Hepatocyte (in vitro differentiated cells): ENCODE measurements around the gene CWC15. TPM values are rescaled to one million over a fixed set of nuclear protein-coding genes. Genes with fewer than 3 reads are reported as not detected.
"Not testable (repeated sequence)": the region's sequence is repeated elsewhere in the genome, so short reads cannot be mapped to it uniquely, and the experiment has no call there.

Experiments used
- DNase-seq: peaks from one replicate; pipeline ENCODE4 v3.0.0-alpha.2; 2016; ENCODE audit warnings: low spot score
- H2AFZ ChIP-seq: fragments of 200-600 bp; sonication (generic); 2 replicates; pipeline ENCODE4 v1.6.0; 2016; ENCODE audit warnings: antibody characterized with exemption, mild to moderate bottlenecking
- H3K27ac ChIP-seq: fragments of 200-600 bp; sonication (generic); 2 replicates; pipeline ENCODE4 v1.5.1; 2016; ENCODE audit warnings: mild to moderate bottlenecking
- H3K27me3 ChIP-seq: fragments of 200-600 bp; sonication (generic); 2 replicates; pipeline ENCODE4 v1.6.1; 2016
- H3K36me3 ChIP-seq: fragments of 200-600 bp; sonication (generic); replicated peaks from 2 replicates; pipeline ENCODE4 v1.5.1; 2016; ENCODE audit warnings: low read depth; ENCODE audit not compliant: insufficient read depth
- H3K4me1 ChIP-seq: fragments of 200-600 bp; sonication (generic); 2 replicates; pipeline ENCODE4 v1.5.1; 2016; ENCODE audit warnings: mild to moderate bottlenecking, moderate library complexity; ENCODE audit not compliant: insufficient read depth
- H3K4me2 ChIP-seq: fragments of 200-600 bp; sonication (generic); 2 replicates; pipeline ENCODE4 v1.6.0; 2016
- H3K4me3 ChIP-seq: fragments of 200-600 bp; sonication (generic); 2 replicates; pipeline ENCODE4 v1.5.1; 2016; ENCODE audit warnings: mild to moderate bottlenecking
- H3K79me2 ChIP-seq: fragments of 200-600 bp; sonication (generic); 2 replicates; pipeline ENCODE4 v1.6.0; 2017; ENCODE audit warnings: mild to moderate bottlenecking
- H3K9me2 ChIP-seq: fragments of 200-600 bp; sonication (generic); replicated peaks from 2 replicates; pipeline ENCODE4 v1.6.0; 2017; ENCODE audit warnings: mild to moderate bottlenecking; ENCODE audit not compliant: insufficient read depth
- H3K9me3 ChIP-seq: fragments of 200-600 bp; sonication (generic); 2 replicates; pipeline ENCODE4 v1.5.1; 2016; ENCODE audit warnings: low read depth, mild to moderate bottlenecking
- H4K20me1 ChIP-seq: fragments of 200-600 bp; sonication (generic); 2 replicates; pipeline ENCODE4 v1.6.0; 2016; ENCODE audit warnings: mild to moderate bottlenecking; ENCODE audit not compliant: insufficient read depth, poor library complexity, severe bottlenecking
- CTCF ChIP-seq: fragments of 200-600 bp; sonication (generic); IDR thresholded peaks from 2 replicates; pipeline ENCODE4 v1.5.1; 2016; ENCODE audit warnings: antibody characterized with exemption, mild to moderate bottlenecking; ENCODE audit not compliant: poor library complexity
- EZH2 ChIP-seq: fragments of 200-600 bp; sonication (generic); IDR thresholded peaks from 2 replicates; pipeline ENCODE4 v1.6.1; 2016; ENCODE audit warnings: antibody characterized with exemption, mild to moderate bottlenecking, borderline replicate concordance
- EZH2phosphoT487 ChIP-seq: fragments of 200-600 bp; sonication (generic); IDR thresholded peaks from one replicate; pipeline ENCODE4 v1.6.1; 2018; ENCODE audit warnings: antibody characterized with exemption, mild to moderate bottlenecking, low read depth, moderate library complexity; ENCODE audit not compliant: unreplicated experiment, severe bottlenecking
- whole genome bisulfite sequencing: methylation state at CpG from one replicate; pipeline ENCODE4 v1.1.6; 2016; ENCODE audit warnings: low lambda C conversion rate; ENCODE audit errors: missing lambda C conversion rate; 5-methylcytosine and 5-hydroxymethylcytosine counted together
- polyA plus RNA-seq: library from polyadenylated mRNA; unstranded; fragments of >200 nt; fragmentation: Nextera tagmentation; extraction: Ambion mirVana; gene quantifications from 2 replicates; pipeline ENCODE4 v1.2.1, GENCODE V29; 2016
- total RNA-seq: library from RNA; depleted of rRNA; stranded (reverse); fragments of >200 nt; gene quantifications from 2 replicates; pipeline ENCODE4 v1.2.3, GENCODE V29; 2014

Gene CWC15
- total and polyA plus RNA-seq, 2 experiments from 2014 or later = 57.6 to 58.3 TPM

GRCh38 chr11:94933223-94934130 lies 39.9 kb downstream of the CWC15 start:
- no peaks in the 10 kb centered on the region for H4K20me1 ChIP-seq
- H3K27ac ChIP-seq = no peak overlapping the region

GRCh38 chr11:94932503-94932902 lies 40.9 kb downstream of the CWC15 start:
- no peak overlapping the region for H2AFZ ChIP-seq
- H3K79me2 ChIP-seq = no peaks in the 10 kb centered on the region
- no peaks in the 10 kb centered on the region for H3K4me1 ChIP-seq
- no peaks in the 10 kb centered on the region for H3K27me3 ChIP-seq
- DNase-seq = no peak
- H3K4me2 ChIP-seq = no peak overlapping the region
- no peak overlapping the region for H3K4me3 ChIP-seq
- 88% methylated on average over 5 of the region's 5 CpGs for WGBS
- H3K9me2 ChIP-seq = no peaks in the 10 kb centered on the region
- no peaks in the 10 kb centered on the region for H3K9me3 ChIP-seq
- TF ChIP-seq CTCF (no peak), EZH2phosphoT487 (no peak), EZH2 (no peak)
- H4K20me1 ChIP-seq = no peaks in the 10 kb centered on the region
- H3K36me3 ChIP-seq = no peaks in the 10 kb centered on the region
- H3K27ac ChIP-seq = no peak overlapping the region

More at GRCh38 chr11:94933223-94934130, 39.9 kb downstream of the CWC15 start:
- DNase-seq = no peak
- 62% methylated on average over 5 of the region's 5 CpGs for WGBS
- Histone ChIP-seq H3K27me3 (no peaks in the 10 kb centered on the region), H3K36me3 (no peaks in the 10 kb centered on the region), H3K4me3 (no peak overlapping the region), H3K9me2 (no peaks in the 10 kb centered on the region), H3K9me3 (no peaks in the 10 kb centered on the region), H3K79me2 (no peaks in the 10 kb centered on the region), H3K4me1 (no peaks in the 10 kb centered on the region), H3K4me2 (no peak overlapping the region), H2AFZ (no peak overlapping the region)
- no peak for TF ChIP-seq EZH2phosphoT487
- no peak for TF ChIP-seq CTCF
- TF ChIP-seq EZH2 = no peak

DNA sequence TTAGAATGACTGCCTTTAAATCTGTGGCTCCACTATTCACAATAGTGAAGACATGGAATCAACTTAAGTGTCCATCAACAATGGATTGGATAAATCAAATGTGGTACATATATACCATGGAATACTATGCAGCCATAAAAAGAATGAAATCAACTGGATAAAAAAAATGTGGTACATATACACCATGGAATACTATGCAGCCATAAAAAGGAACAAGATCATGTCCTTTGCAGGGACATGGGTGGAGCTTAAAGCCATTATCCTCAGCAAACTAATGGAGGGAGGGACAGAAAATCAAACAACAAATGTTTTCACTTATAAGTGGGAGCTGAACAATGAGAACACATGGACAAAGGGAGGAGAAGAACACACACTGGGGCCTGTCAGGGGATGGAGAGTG lies 41.3 kb downstream of the CWC15 start:
- not testable (repeated sequence) for H3K9me3 ChIP-seq, H3K79me2 ChIP-seq, H3K27me3 ChIP-seq, H2AFZ ChIP-seq, H3K36me3 ChIP-seq, H4K20me1 ChIP-seq, DNase-seq, H3K4me1 ChIP-seq, H3K4me2 ChIP-seq, H3K9me2 ChIP-seq, H3K27ac ChIP-seq, H3K4me3 ChIP-seq

GRCh38 chr11:94928117-94928990 lies 45.0 kb downstream of the CWC15 start:
- no peak overlapping the region for H2AFZ ChIP-seq
- H3K79me2 ChIP-seq = no peaks in the 10 kb centered on the region
- H3K4me2 ChIP-seq = no peak overlapping the region
- no peaks in the 10 kb centered on the region for H3K27me3 ChIP-seq
- H3K4me1 ChIP-seq = peaks cover 28% of the 10 kb centered on the region
- H3K27ac ChIP-seq = no peak overlapping the region
- TF ChIP-seq EZH2phosphoT487 (no peak), EZH2 (no peak), CTCF (no peak)
- H3K36me3 ChIP-seq = no peaks in the 10 kb centered on the region
- WGBS = 96% methylated on average over 1 of the region's 1 CpG
- no peaks in the 10 kb centered on the region for H3K9me3 ChIP-seq
- no peak overlapping the region for H3K4me3 ChIP-seq
- DNase-seq = no peak
- H4K20me1 ChIP-seq = no peaks in the 10 kb centered on the region
- H3K9me2 ChIP-seq = no peaks in the 10 kb centered on the region
